ENCODE data around the gene ASB18. TPM values are rescaled to one million over a fixed set of nuclear protein-coding genes. Genes with fewer than 3 reads are reported as not detected.

Gene ASB18
- total RNA-seq, 2 experiments from 2014 or later: not detected

DNA sequence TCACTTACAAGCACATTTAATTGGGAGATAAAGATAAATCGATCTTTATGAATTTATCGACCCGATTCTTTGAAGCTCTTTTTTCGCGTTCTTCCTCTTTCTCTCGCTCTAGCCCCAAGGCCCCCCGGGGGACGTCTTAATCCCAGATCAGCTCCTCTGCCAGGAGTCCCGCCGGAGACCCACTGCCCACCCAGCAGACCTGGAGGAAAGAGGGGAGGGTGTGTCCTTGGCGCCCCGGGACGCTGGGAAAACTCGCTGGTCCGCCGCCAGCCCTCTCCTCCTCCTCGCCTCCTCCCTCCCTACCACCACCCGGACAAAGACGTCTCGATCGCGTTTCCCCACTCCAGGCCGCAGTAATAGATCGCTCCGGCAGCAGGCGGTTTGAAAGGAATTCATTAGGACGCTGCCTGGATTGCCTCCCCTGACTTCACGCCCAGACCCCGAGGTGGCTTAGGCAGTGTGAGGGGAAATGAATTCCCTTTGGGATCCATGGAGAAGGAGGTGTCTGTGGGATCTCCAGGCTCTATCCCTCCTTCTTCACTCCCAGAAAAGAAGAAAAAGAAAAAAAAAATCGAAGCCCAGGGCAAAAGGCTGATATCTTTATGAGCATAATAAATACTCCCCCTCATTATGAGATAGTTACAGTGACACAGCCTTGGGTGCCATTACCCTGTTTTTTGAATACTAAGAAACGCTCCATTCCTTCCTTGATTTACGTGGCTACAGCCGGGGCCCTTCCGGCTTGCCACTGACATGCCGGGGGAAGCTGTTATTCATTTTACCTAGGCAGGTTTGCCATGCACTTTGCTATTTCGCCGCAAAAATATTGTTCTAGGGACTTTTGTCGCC is 94.2 kb downstream of the ASB18 start:
- H3K4me1 Mint-ChIP-seq: peaks cover 9% of the 10 kb centered on the region
- no peaks in the 10 kb centered on the region for H3K36me3 Mint-ChIP-seq (ENCODE audit: low read depth)
- POLR2A ChIA-PET: no interaction called here
- no peak overlapping the region for H3K4me3 Mint-ChIP-seq
- no peak for DNase-seq
- CTCF ChIA-PET: interaction anchor here (1.2 to 1.4 kb wide), 3 partner anchors 9 to 11 kb away, joined by 4 to 5 read pairs (median 4); no protein-coding TSS in a partner anchor
- no peak overlapping the region for H3K27ac Mint-ChIP-seq
- intact Hi-C loops (cut with DNase I, micrococcal nuclease): loop anchor here (5.0 to 10.0 kb wide), 2 partner anchors 495 to 498 kb away; no protein-coding TSS in a partner anchor
- no peaks in the 10 kb centered on the region for H3K9me3 Mint-ChIP-seq (ENCODE audit: low read depth)
- no peak for ATAC-seq
- peaks cover 68% of the 10 kb centered on the region for H3K27me3 Mint-ChIP-seq

DNA sequence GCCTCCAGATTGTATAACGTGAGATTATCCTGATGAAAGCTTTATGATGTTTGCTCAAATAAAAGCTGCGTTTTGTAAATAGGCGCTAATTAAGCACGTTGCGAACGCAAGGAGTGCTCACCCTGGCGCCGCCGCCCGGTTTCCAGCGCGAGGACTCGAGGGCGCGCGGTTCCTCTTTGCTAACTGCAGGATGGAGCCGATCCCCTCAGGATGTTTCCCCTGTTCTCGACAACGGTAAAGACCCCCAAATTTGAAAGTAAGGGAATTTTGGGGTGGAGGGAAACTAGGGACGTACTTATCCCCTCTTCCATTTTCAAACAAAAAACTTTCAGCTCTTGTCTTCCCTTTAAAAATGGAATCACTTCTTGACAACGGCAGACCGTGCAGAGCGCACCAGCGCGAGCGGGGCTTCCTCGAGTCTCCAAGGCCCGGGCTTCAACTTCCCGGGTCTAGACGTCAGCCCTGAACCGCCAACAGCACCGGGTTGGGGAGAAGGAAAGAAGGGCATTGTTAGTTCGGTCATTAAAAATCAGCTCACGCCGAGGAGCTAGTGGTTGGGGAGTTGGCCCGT is 95.0 kb downstream of the ASB18 start:
- ChIA-PET CTCF (interaction anchor here (1.2 to 1.4 kb wide), 2 partner anchors 10 to 11 kb away, joined by 4 read pairs; no protein-coding TSS in a partner anchor), POLR2A (no interaction called here)
- peaks cover 65% of the 10 kb centered on the region for H3K27me3 Mint-ChIP-seq
- H3K4me1 Mint-ChIP-seq: peaks cover 11% of the 10 kb centered on the region
- H3K27ac Mint-ChIP-seq: no peak overlapping the region
- no peak for ATAC-seq
- H3K9me3 Mint-ChIP-seq (ENCODE audit: low read depth): no peaks in the 10 kb centered on the region
- peak overlapping the region; percentile 12 for H3K4me3 Mint-ChIP-seq
- no peak for DNase-seq
- intact Hi-C loops (cut with DNase I, micrococcal nuclease): loop anchor here (5.0 to 10.0 kb wide), 2 partner anchors 494 to 497 kb away; no protein-coding TSS in a partner anchor
- no peaks in the 10 kb centered on the region for H3K36me3 Mint-ChIP-seq (ENCODE audit: low read depth)

DNA sequence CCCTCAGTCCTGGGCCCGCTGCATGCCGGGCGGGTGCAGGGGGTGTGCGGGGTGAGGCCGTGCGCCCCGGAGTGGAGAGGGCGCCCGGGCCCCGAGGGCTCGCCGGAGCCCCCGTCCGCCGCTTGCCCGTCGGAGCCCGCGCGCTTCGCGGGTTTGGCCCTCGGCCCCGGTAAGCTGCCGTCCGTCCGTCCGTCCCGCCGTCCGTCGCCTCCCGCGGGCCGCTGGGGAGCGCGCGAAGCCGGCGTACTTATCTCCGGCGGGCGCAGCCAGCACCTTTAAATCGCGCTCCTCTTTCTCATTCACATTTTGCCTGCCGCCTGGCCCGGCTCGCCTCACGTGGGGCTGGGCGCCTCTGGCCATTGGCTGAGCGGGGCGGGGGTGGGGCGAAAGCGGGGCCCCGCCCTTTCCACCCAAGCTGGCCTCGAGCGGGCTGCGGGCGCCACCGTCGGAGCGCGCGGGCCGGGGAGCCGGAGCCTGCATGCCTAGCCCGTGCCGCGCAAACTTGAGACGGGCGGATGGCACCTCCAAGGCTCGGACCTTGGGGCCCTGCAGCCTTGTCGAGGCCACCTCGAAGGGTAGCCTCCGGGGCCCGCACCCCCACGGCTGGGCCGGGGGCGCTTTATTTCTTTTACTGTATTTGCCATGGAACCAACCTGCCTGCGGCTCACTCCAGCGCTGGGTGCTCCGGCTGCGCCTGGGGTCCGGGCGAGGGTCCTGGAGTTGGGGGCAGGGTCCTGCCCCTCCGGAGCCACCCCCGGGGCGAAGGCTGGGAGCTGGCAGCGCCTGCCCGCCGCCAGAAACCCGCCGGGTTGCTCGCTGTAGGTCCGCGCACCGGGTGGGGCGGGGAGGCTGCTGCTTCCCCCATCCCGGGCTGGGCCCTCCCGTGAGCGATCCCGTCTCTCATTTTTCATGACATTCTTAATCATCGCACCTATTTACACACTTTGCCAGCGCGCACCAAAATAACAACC is 95.8 kb downstream of the ASB18 start, which contains the start of gene GBX2:
Gene GBX2, minus strand, starts transcription at position 277 of the 971 bp plus-strand sequence. CDS start 415 bp downstream, outside the sequence.
- H3K27ac Mint-ChIP-seq: no peak within 1 kb of the TSS
- DNase-seq: peak; percentile 49
- ChIA-PET CTCF (no interaction called here), POLR2A (no interaction called here)
- no peaks in the 10 kb centered on the region for H3K9me3 Mint-ChIP-seq (ENCODE audit: low read depth)
- ATAC-seq: peak; percentile 53
- intact Hi-C loops (cut with DNase I, micrococcal nuclease): loop anchor here (5.0 to 10.0 kb wide), 2 partner anchors 494 to 496 kb away; no protein-coding TSS in a partner anchor
- H3K27me3 Mint-ChIP-seq: peaks cover 57% of the 10 kb centered on the region
- H3K4me1 Mint-ChIP-seq: peaks cover 11% of the 10 kb centered on the region
- H3K36me3 Mint-ChIP-seq (ENCODE audit: low read depth): no peaks in the 10 kb centered on the region
- peak within 1 kb of the TSS; percentile 12 for H3K4me3 Mint-ChIP-seq

- intact Hi-C loops (cut with DNase I, micrococcal nuclease): loop anchor here (1.0 to 10.0 kb wide), 3 partner anchors 11 to 495 kb away; no protein-coding TSS in a partner anchor
- H3K36me3 Mint-ChIP-seq (ENCODE audit: low read depth): no peaks in the 10 kb centered on the region
- ChIA-PET CTCF (no interaction called here), POLR2A (no interaction called here)
- no peak for DNase-seq
- no peak for ATAC-seq
- H3K27me3 Mint-ChIP-seq: peaks cover 62% of the 10 kb centered on the region
- no peak overlapping the region for H3K27ac Mint-ChIP-seq
- no peak overlapping the region for H3K4me3 Mint-ChIP-seq
- no peaks in the 10 kb centered on the region for H3K9me3 Mint-ChIP-seq (ENCODE audit: low read depth)
- H3K4me1 Mint-ChIP-seq: peaks cover 11% of the 10 kb centered on the region
Observed at GRCh38 chr2:236167297-236168109, 96.7 kb downstream of the ASB18 start.

DNA sequence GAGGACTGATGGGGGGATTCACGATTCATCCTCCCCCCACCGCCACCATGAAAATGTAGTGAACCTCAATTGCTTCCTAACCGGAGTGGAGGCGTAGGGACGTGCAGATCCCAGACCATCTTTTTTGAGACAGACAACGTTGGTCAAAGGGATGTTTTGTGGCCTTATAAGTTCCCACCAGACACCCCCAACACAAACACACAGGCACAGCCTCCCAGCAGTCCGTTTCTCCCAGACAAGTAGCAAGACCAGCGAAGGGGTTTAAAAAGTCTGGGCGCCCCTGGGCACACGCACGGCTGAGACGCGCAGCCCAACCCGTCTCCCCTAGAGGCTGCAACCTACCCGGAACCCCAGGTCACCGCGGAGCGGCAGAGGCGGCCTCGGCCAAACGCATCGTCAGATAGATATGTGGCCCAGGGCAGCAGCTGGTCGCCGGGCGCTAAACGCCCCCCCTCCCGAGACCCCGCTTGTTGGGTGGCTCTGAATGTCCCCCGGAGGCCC is 97.4 kb downstream of the ASB18 start:
- Mint-ChIP-seq H3K27ac (no peak overlapping the region), H3K9me3 (ENCODE audit: low read depth) (no peaks in the 10 kb centered on the region), H3K27me3 (peaks cover 61% of the 10 kb centered on the region), H3K4me3 (peak overlapping the region; percentile 28), H3K4me1 (peaks cover 11% of the 10 kb centered on the region), H3K36me3 (ENCODE audit: low read depth) (no peaks in the 10 kb centered on the region)
- ChIA-PET CTCF (interaction anchor here (1.7 kb wide), 1 partner anchor 13 kb away, joined by 6 read pairs; no protein-coding TSS in a partner anchor), POLR2A (no interaction called here)
- intact Hi-C loops (cut with DNase I, micrococcal nuclease): loop anchor here (1.0 to 10.0 kb wide), 3 partner anchors 11 to 495 kb away; no protein-coding TSS in a partner anchor
- no peak for DNase-seq
- no peak for ATAC-seq

- Mint-ChIP-seq H3K36me3 (ENCODE audit: low read depth) (no peaks in the 10 kb centered on the region), H3K4me3 (peak overlapping the region; percentile 28), H3K27me3 (peaks cover 61% of the 10 kb centered on the region), H3K4me1 (peaks cover 11% of the 10 kb centered on the region), H3K9me3 (ENCODE audit: low read depth) (no peaks in the 10 kb centered on the region), H3K27ac (no peak overlapping the region)
- intact Hi-C loops (cut with DNase I, micrococcal nuclease): loop anchor here (2.0 to 10.0 kb wide), 3 partner anchors 15 to 494 kb away; no protein-coding TSS in a partner anchor
- DNase-seq: no peak
- ChIA-PET CTCF (interaction anchor here (1.0 to 1.7 kb wide), 4 partner anchors 10 to 400 kb away, joined by 3 to 6 read pairs (median 4); no protein-coding TSS in a partner anchor), POLR2A (interaction anchor here (0.6 kb wide), 1 partner anchor 51 kb away, joined by 3 read pairs; no protein-coding TSS in a partner anchor)
- ATAC-seq: no peak
Observed at GRCh38 chr2:236165842-236166795, 98.1 kb downstream of the ASB18 start.

- no peak overlapping the region for H3K4me3 Mint-ChIP-seq
- POLR2A ChIA-PET: interaction anchor here (0.6 kb wide), 1 partner anchor 50 kb away, joined by 3 read pairs; no protein-coding TSS in a partner anchor
- H3K27ac Mint-ChIP-seq: no peak overlapping the region
- ATAC-seq (no peak), DNase-seq (no peak)
- H3K4me1 Mint-ChIP-seq: peaks cover 11% of the 10 kb centered on the region
- CTCF ChIA-PET: interaction anchor here (1.0 to 1.7 kb wide), 4 partner anchors 11 to 399 kb away, joined by 3 to 6 read pairs (median 4); no protein-coding TSS in a partner anchor
- no peaks in the 10 kb centered on the region for H3K9me3 Mint-ChIP-seq (ENCODE audit: low read depth)
- H3K36me3 Mint-ChIP-seq (ENCODE audit: low read depth): no peaks in the 10 kb centered on the region
- intact Hi-C loops (cut with DNase I, micrococcal nuclease): loop anchor here (2.0 to 10.0 kb wide), 3 partner anchors 16 to 493 kb away; no protein-coding TSS in a partner anchor
- H3K27me3 Mint-ChIP-seq: peaks cover 53% of the 10 kb centered on the region
Observed at GRCh38 chr2:236164925-236165841, 99.0 kb downstream of the ASB18 start.

DNA sequence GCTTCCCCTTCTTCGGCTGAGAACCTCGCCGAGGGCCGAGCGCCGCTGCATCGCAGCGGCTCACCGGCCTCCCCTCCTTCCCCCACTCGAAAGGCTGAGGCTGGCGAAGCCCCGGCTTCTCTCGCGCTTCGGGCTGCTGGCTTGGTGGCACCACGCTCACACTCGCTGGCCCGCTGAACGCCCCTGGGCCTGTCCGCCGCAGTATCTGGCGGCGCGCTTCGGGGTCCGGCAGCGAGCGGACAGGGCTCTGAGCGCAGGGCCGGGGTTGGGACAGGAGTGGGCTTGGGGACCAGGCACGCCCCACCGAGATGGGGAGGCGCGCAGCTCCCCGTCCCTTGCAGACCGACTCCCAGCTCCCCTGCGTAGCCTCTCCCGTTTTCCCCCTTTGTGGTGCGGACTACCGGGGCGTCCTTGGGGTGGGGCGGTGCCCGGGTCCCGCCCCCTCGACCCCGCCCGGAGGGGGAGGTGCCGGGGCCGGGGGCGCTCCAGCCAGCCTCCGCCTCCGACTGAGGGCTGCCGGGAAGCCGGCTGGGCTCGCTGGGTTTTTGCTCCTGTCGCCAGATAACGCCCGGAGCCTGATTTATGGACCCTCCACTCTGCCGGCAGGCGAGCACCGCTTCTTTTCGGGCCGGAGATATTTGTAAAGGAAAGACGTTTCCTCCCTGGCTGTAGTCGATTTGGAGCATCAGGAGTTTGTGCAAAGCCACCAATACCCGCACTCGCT is 99.8 kb downstream of the ASB18 start:
- Mint-ChIP-seq H3K4me3 (no peak overlapping the region), H3K27ac (no peak overlapping the region), H3K9me3 (ENCODE audit: low read depth) (no peaks in the 10 kb centered on the region), H3K4me1 (peaks cover 11% of the 10 kb centered on the region), H3K27me3 (peaks cover 45% of the 10 kb centered on the region), H3K36me3 (ENCODE audit: low read depth) (no peaks in the 10 kb centered on the region)
- ATAC-seq (no peak), DNase-seq (no peak)
- intact Hi-C loops (cut with DNase I, micrococcal nuclease): loop anchor here in 1 of 2 experiments (2.0 to 10.0 kb wide), 2 partner anchors 16 to 490 kb away; no protein-coding TSS in a partner anchor
- ChIA-PET CTCF (no interaction called here), POLR2A (no interaction called here)
